Measurements from ENCODE around the gene BOLA3. TPM values are rescaled to one million over a fixed set of nuclear protein-coding genes. Genes with fewer than 3 reads are reported as not detected.
A peak's percentile ranks its signal among the peaks of the same experiment; 100 is the strongest.

Gene BOLA3
- total and polyA plus RNA-seq, 10 of the 15 experiments (the other 5 are each of a cell fraction or from before 2014, with no cell fraction given) = 62.6 to 300 (median 134) TPM

DNA sequence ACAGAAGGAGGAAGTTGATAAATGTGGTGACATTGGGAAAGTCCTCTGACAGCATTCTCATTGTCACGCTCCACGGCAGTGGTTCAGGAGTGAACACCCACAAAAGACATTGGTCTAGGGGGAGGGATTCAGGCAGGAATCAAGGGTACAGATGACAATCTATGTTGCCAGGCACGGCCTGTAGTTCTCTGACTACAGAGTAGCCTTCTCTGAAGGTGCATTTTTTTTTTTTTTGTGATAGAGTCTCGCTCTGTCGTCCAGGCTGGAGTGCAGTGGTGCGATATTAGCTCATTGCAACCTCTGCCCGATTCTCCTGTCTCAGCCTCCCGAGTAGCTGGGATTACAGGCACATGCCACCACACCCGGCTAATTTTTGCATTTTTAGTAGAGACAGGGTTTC lies 38.3 kb upstream of the BOLA3 start (continued):
- no peak for TF ChIP-seq LARP7 (IDR thresholded peaks at IDR 0.05)
- peak; percentile 75 for TF ChIP-seq FOXM1 (IDR thresholded peaks at IDR 0.05; ENCODE audit: low read depth, low read length)
- TF ChIP-seq JUNB (IDR thresholded peaks at IDR 0.05) = peak; percentile 34; the same call in 1 of the 2 replicates
- 0 out of 2 replicates have a peak, but pooled peaks have one; percentile 34 for TF ChIP-seq GABPA (IDR thresholded peaks at IDR 0.05; ENCODE audit: low read depth)
- peak; percentile 90 for TF ChIP-seq ATF7 (IDR thresholded peaks at IDR 0.05; ENCODE audit: low read depth)
- TF ChIP-seq, protein P1, sequence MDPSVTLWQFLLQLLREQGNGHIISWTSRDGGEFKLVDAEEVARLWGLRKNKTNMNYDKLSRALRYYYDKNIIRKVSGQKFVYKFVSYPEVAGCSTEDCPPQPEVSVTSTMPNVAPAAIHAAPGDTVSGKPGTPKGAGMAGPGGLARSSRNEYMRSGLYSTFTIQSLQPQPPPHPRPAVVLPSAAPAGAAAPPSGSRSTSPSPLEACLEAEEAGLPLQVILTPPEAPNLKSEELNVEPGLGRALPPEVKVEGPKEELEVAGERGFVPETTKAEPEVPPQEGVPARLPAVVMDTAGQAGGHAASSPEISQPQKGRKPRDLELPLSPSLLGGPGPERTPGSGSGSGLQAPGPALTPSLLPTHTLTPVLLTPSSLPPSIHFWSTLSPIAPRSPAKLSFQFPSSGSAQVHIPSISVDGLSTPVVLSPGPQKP (IDR thresholded peaks at IDR 0.05; ENCODE audit: low read depth, low read length) = no peak
- TF ChIP-seq, protein P2, sequence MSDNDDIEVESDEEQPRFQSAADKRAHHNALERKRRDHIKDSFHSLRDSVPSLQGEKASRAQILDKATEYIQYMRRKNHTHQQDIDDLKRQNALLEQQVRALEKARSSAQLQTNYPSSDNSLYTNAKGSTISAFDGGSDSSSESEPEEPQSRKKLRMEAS (IDR thresholded peaks at IDR 0.05; ENCODE audit: low read depth, low read length) = no peak
- 0 out of 2 replicates have a peak, but pooled peaks have one; percentile 53 for TF ChIP-seq POLR2AphosphoS5 (IDR thresholded peaks at IDR 0.05; ENCODE audit: low read length)
- TF ChIP-seq FOS (IDR thresholded peaks at IDR 0.05; ENCODE audit: borderline replicate concordance, extremely low read depth, insufficient read length) = no peak
- TF ChIP-seq PAX5 (IDR thresholded peaks at IDR 0.05; ENCODE audit: borderline replicate concordance, low read depth, low read length) = peak; percentile 84
- TF ChIP-seq MXI1 (IDR thresholded peaks at IDR 0.05; ENCODE audit: low read depth, low read length) = 0 out of 2 replicates have a peak, but pooled peaks have one; percentile 56
- TF ChIP-seq, protein P3, sequence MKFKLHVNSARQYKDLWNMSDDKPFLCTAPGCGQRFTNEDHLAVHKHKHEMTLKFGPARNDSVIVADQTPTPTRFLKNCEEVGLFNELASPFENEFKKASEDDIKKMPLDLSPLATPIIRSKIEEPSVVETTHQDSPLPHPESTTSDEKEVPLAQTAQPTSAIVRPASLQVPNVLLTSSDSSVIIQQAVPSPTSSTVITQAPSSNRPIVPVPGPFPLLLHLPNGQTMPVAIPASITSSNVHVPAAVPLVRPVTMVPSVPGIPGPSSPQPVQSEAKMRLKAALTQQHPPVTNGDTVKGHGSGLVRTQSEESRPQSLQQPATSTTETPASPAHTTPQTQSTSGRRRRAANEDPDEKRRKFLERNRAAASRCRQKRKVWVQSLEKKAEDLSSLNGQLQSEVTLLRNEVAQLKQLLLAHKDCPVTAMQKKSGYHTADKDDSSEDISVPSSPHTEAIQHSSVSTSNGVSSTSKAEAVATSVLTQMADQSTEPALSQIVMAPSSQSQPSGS (IDR thresholded peaks at IDR 0.05; ENCODE audit: low read length) = peak; percentile 85
- TF ChIP-seq BHLHE40 (IDR thresholded peaks at IDR 0.05; ENCODE audit: borderline replicate concordance in 1 of 2, low read depth in 2 of 2, low read length in 1 of 2) = peak; percentile 69 to 73
- TF ChIP-seq HCFC1 (IDR thresholded peaks at IDR 0.05; ENCODE audit: low read length) = no peak
- TF ChIP-seq CHD2 (IDR thresholded peaks at IDR 0.05; ENCODE audit: borderline replicate concordance, low read depth, low read length) = peak; percentile 58; the same call in 1 of the 2 replicates
- no peak for TF ChIP-seq RAD21 (IDR thresholded peaks at IDR 0.05; ENCODE audit: insufficient read depth, low read depth, low read length)
- TF ChIP-seq NR2C2 (IDR thresholded peaks at IDR 0.05; ENCODE audit: borderline replicate concordance, control insufficient read depth, insufficient read length, low read depth) = no peak
- TF ChIP-seq, protein P4, sequence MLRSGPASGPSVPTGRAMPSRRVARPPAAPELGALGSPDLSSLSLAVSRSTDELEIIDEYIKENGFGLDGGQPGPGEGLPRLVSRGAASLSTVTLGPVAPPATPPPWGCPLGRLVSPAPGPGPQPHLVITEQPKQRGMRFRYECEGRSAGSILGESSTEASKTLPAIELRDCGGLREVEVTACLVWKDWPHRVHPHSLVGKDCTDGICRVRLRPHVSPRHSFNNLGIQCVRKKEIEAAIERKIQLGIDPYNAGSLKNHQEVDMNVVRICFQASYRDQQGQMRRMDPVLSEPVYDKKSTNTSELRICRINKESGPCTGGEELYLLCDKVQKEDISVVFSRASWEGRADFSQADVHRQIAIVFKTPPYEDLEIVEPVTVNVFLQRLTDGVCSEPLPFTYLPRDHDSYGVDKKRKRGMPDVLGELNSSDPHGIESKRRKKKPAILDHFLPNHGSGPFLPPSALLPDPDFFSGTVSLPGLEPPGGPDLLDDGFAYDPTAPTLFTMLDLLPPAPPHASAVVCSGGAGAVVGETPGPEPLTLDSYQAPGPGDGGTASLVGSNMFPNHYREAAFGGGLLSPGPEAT (IDR thresholded peaks at IDR 0.05; ENCODE audit: low read depth) = peak; percentile 7; the same call in 1 of the 2 replicates
- TF ChIP-seq, protein P5, sequence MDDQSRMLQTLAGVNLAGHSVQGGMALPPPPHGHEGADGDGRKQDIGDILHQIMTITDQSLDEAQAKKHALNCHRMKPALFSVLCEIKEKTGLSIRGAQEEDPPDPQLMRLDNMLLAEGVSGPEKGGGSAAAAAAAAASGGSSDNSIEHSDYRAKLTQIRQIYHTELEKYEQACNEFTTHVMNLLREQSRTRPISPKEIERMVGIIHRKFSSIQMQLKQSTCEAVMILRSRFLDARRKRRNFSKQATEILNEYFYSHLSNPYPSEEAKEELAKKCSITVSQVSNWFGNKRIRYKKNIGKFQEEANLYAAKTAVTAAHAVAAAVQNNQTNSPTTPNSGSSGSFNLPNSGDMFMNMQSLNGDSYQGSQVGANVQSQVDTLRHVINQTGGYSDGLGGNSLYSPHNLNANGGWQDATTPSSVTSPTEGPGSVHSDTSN (IDR thresholded peaks at IDR 0.05; ENCODE audit: insufficient replicate concordance, low read depth, low read length) = peak; percentile 19
- no peak for TF ChIP-seq SRF (IDR thresholded peaks at IDR 0.05; ENCODE audit: low read depth in 2 of 2, low read length in 2 of 2)
- no peak; the same call in 1 of the 2 replicates for TF ChIP-seq ZNF384 (IDR thresholded peaks at IDR 0.05; ENCODE audit: borderline replicate concordance, low read depth, low read length)
- TF ChIP-seq JUND (IDR thresholded peaks at IDR 0.05; ENCODE audit: low read depth, low read length) = no peak
- TF ChIP-seq CREM (IDR thresholded peaks at IDR 0.05; ENCODE audit: low read depth) = peak; percentile 75
- peak; percentile 49; the same call in 1 of the 3 replicates for TF ChIP-seq POU2F2 (IDR thresholded peaks at IDR 0.05; ENCODE audit: borderline replicate concordance, low read depth, low read length)
